Measurements from ENCODE around the gene SH3RF2. TPM values are rescaled to one million over a fixed set of nuclear protein-coding genes. Genes with fewer than 3 reads are reported as not detected.

SH3RF2 gene
- total RNA-seq, 6 donors from 2014 or later: 9.2 to 19.3 (median 14.3) TPM

DNA sequence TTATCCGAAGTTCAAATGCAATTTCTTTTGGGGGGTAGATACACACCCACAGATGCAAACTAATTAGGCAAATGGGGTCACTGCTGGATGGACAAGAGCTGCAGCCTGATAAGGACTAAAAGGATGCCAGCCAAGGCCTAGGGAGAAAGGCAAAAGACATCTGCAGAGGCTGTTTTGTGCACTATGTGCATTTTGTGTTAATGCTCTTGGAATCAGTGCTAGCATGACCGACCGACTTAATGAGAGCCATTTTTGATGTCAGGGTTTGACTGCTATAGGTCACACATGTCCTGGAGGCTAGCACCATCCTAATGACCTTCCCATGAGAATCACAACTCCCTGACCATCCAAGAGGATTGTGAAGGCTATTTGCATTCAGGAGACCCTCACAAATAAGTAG is 134.4 kb downstream of the SH3RF2 start:
- TF ChIP-seq EP300 (IDR thresholded peaks at IDR 0.05) (no peak), POLR2A (IDR thresholded peaks at IDR 0.05) (no peak), POLR2AphosphoS5 (IDR thresholded peaks at IDR 0.05) (no peak)
- TF ChIP-seq, protein P1, sequence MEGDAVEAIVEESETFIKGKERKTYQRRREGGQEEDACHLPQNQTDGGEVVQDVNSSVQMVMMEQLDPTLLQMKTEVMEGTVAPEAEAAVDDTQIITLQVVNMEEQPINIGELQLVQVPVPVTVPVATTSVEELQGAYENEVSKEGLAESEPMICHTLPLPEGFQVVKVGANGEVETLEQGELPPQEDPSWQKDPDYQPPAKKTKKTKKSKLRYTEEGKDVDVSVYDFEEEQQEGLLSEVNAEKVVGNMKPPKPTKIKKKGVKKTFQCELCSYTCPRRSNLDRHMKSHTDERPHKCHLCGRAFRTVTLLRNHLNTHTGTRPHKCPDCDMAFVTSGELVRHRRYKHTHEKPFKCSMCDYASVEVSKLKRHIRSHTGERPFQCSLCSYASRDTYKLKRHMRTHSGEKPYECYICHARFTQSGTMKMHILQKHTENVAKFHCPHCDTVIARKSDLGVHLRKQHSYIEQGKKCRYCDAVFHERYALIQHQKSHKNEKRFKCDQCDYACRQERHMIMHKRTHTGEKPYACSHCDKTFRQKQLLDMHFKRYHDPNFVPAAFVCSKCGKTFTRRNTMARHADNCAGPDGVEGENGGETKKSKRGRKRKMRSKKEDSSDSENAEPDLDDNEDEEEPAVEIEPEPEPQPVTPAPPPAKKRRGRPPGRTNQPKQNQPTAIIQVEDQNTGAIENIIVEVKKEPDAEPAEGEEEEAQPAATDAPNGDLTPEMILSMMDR (IDR thresholded peaks at IDR 0.05): no peak
- WGBS, 2 donors: 82 to 91% methylated on average over 3 of the region's 3 CpGs
- no peak overlapping the region for H3K27ac ChIP-seq

DNA sequence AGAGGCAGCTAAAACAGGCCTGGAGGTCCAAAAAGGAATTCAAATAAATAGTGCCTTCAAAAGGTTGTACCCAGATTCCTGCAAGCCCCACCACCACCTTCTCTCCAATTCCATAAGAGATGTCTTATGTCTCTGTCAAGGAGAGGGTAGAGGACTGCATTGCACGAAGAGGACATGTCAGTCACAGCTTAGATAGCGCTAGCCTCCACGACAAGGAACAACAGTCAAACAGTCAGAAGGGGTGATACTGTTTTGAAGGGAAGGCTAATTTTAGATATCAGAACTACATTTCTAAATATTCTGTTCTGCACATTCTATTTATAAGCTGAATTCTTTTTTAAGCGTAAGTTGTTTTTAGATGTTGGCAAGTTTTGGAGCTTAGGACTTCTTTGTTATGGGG is 134.8 kb downstream of the SH3RF2 start:
- Histone ChIP-seq H3K27ac (no peak overlapping the region), H3K27me3 (no peaks in the 10 kb centered on the region)

More for the DNA sequence above, 134.4 kb downstream of the SH3RF2 start:
- ATAC-seq (ENCODE audit: low FRiP score in 2 of 2): no peak
- no peak for DNase-seq
- H3K27me3 ChIP-seq: no peaks in the 10 kb centered on the region
- no peaks in the 10 kb centered on the region for H3K9me3 ChIP-seq
- H3K4me3 ChIP-seq: no peak overlapping the region
- H3K36me3 ChIP-seq: no peaks in the 10 kb centered on the region
- H3K4me1 ChIP-seq: no peaks in the 10 kb centered on the region

DNA sequence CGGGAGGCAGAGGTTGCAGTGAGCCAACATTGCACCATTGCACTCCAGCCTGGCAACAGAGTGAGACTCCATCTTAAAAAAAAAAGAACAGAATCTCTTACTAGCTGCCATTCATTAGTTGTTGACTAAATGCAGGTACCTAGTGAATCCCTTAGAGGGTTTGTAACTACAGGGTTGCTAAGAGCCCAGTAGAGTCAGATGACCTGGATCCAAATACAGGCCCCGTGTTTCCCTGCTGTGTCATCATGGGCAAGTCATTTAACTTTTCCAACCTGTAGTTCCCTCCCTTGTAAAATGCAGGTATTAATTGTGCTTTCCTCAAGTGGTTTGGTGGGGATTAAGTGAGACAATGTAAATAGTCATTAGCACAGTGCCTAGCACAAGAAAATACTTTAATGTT is 136.2 kb downstream of the SH3RF2 start:
- Histone ChIP-seq H3K27ac (no peak overlapping the region), H3K4me3 (no peak overlapping the region), H3K4me1 (no peaks in the 10 kb centered on the region), H3K9me3 (no peaks in the 10 kb centered on the region), H3K36me3 (no peaks in the 10 kb centered on the region), H3K27me3 (no peaks in the 10 kb centered on the region)
- WGBS, 2 donors: 76 to 86% methylated on average over 2 of the region's 2 CpGs
- TF ChIP-seq POLR2AphosphoS5 (IDR thresholded peaks at IDR 0.05): no peak
- TF ChIP-seq EP300 (IDR thresholded peaks at IDR 0.05): no peak
- no peak for TF ChIP-seq POLR2A (IDR thresholded peaks at IDR 0.05)
- TF ChIP-seq, protein P1 (IDR thresholded peaks at IDR 0.05): no peak
- ATAC-seq (ENCODE audit: low FRiP score in 2 of 2) (no peak), DNase-seq (no peak)

More for the DNA sequence above, 134.8 kb downstream of the SH3RF2 start:
- ATAC-seq (ENCODE audit: low FRiP score in 2 of 2) (no peak), DNase-seq (no peak)
- Histone ChIP-seq H3K4me3 (no peak overlapping the region), H3K36me3 (no peaks in the 10 kb centered on the region), H3K9me3 (no peaks in the 10 kb centered on the region), H3K4me1 (no peaks in the 10 kb centered on the region)
- TF ChIP-seq, protein P1 (IDR thresholded peaks at IDR 0.05): no peak
- no peak for TF ChIP-seq EP300 (IDR thresholded peaks at IDR 0.05)
- TF ChIP-seq POLR2AphosphoS5 (IDR thresholded peaks at IDR 0.05): no peak
- WGBS, 2 donors: 61 to 69% methylated on average over 4 of the region's 4 CpGs

DNA sequence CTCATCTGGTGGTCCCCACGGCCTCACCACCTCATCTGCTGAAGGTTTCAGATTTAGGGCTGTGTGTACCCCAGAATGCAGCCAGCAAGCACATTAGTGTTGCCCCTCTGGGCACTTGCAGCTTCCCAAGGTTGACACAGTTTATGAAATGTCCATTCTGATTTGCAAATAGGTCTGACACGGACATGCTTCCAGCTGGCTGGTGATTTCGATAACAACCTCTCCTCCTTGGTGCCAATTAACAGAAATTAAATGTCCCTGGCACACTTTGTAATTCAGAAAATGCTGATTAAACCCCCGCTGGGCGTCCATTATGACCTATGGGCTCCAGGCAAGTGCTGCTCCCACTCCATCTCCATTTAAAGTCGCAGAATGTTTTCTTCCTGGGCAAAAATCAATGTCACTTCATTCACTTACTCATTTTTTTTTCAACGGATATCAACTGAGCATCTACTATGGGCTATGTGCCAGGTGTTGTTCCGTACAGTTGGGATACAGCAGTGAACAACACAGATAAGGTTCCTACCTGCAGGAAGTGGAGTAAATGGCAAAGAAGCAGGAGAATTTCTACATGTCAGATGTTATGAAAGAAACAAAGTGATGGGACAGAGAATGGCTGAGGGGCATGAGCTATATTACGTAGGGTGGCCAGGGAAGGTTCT is 137.0 kb downstream of the SH3RF2 start:
- no peak for ATAC-seq (ENCODE audit: low FRiP score in 2 of 2)
- WGBS, 2 donors: 46 to 57% methylated on average over 9 of the region's 9 CpGs

More for the DNA sequence above, 137.0 kb downstream of the SH3RF2 start:
- Histone ChIP-seq H3K4me1 (no peaks in the 10 kb centered on the region), H3K27me3 (no peaks in the 10 kb centered on the region), H3K27ac (no peak overlapping the region), H3K36me3 (no peaks in the 10 kb centered on the region), H3K9me3 (no peaks in the 10 kb centered on the region), H3K4me3 (no peak overlapping the region)
- TF ChIP-seq, protein P1 (IDR thresholded peaks at IDR 0.05): no peak
- TF ChIP-seq EP300 (IDR thresholded peaks at IDR 0.05) (no peak), POLR2A (IDR thresholded peaks at IDR 0.05) (no peak), POLR2AphosphoS5 (IDR thresholded peaks at IDR 0.05) (no peak)
- DNase-seq: no peak

All from upper lobe of left lung (tissue), 6 donors.